HepG2 (cell line): ENCODE results near the gene TMBIM1. TPM values are rescaled to one million over a fixed set of nuclear protein-coding genes. Genes with fewer than 3 reads are reported as not detected.

Source experiments
- ATAC-seq: fragments of 200-7000 bp; cut with Tn5 transposase; 3 replicates; pipeline ENCODE4 v1.9.1; 2020; ENCODE audit warnings: mild to moderate bottlenecking, moderate library complexity
- BruUV-seq: library from RNA; stranded (reverse); fragments of 400-500 nt; replicated peaks from 2 replicates; lab custom pipeline; 2021; lab: Mats Ljungman, UMichigan
- CTCF ChIA-PET: fragments of 300-600 bp; formaldehyde crosslinking; extraction: SDS; loops from one replicate; lab custom pipeline; 2021; ENCODE audit warnings: low total read pairs, inconsistent platforms, low intra/inter-chr PET ratio; lab: Yijun Ruan, JAX
- POLR2A ChIA-PET: fragments of 350-600 bp; sonication (Branson Sonifier 250); formaldehyde crosslinking; loops from one replicate; lab custom pipeline; 2020; ENCODE audit warnings: antibody characterized with exemption, inconsistent platforms; lab: Yijun Ruan, JAX
- DNase-seq: peaks from one replicate; pipeline ENCODE4 v3.0.0-alpha.2; 2015; ENCODE audit warnings: low spot score
- FAIRE-seq: peaks from 3 replicates; lab custom pipeline; 2011; peaks lifted over from hg19 to GRCh38; lab: Jason Lieb, UNC
- H2AFZ ChIP-seq: one replicate; pipeline ENCODE4 v1.6.1; 2011; ENCODE audit warnings: low read length, inconsistent platforms
- H3K27ac ChIP-seq: fragments of 300-600 bp; 3 replicates; pipeline ENCODE4 v1.8.0; 2011; ENCODE audit warnings: mixed run types, mild to moderate bottlenecking, mixed read lengths, low read length, inconsistent platforms; ENCODE audit not compliant: insufficient read depth; ENCODE audit errors: extremely low read length
- H3K27me3 ChIP-seq, 2 experiments: fragments of 200-600 bp in 1 of 2; 2 replicates in 1 of 2; 3 replicates in 1 of 2; pipeline versions ENCODE4 v1.6.0 to v1.8.0; 2011; ENCODE audit warnings: low read length in 2 of 2, mild to moderate bottlenecking in 2 of 2, moderate library complexity in 2 of 2, inconsistent platforms in 1 of 2; ENCODE audit not compliant: insufficient read depth in 2 of 2, control insufficient read depth in 1 of 2
- H3K36me3 ChIP-seq, 2 experiments: fragments of 200-600 bp in 1 of 2; replicated peaks in 1 of 2; 2 replicates in 1 of 2; 3 replicates in 1 of 2; pipeline versions ENCODE4 v1.5.1 to v1.8.0; 2011; ENCODE audit warnings: low read length in 2 of 2, inconsistent platforms in 1 of 2; ENCODE audit not compliant: insufficient read depth in 2 of 2, control insufficient read depth in 1 of 2
- H3K4me1 ChIP-seq: 2 replicates; pipeline ENCODE4 v1.5.1; 2012; ENCODE audit warnings: low read length, inconsistent platforms; ENCODE audit not compliant: insufficient read depth
- H3K4me2 ChIP-seq: 2 replicates; pipeline ENCODE4 v1.6.0; 2011; ENCODE audit warnings: low read depth, low read length, inconsistent platforms
- H3K4me3 ChIP-seq, 3 experiments: fragments of 200-600 bp in 1 of 3; sonication (generic), shearing (Covaris generic) in 1 of 3; replicated peaks in 1 of 3; 2 replicates each; pipeline ENCODE4 v1.5.1; 2011 to 2016; ENCODE audit warnings: low read length in 3 of 3, inconsistent platforms in 2 of 3, low read depth in 2 of 3, mild to moderate bottlenecking in 2 of 3, control low read depth in 1 of 3, mixed read lengths in 1 of 3; ENCODE audit not compliant: insufficient read depth in 1 of 3
- H3K79me2 ChIP-seq: one replicate; pipeline ENCODE4 v1.6.1; 2011; ENCODE audit warnings: low read length, inconsistent platforms; ENCODE audit not compliant: insufficient read depth
- H3K9ac ChIP-seq: 2 replicates; pipeline ENCODE4 v1.6.0; 2011; ENCODE audit warnings: mild to moderate bottlenecking, low read depth, low read length, inconsistent platforms; ENCODE audit not compliant: insufficient read depth
- H3K9me3 ChIP-seq: 2 replicates; pipeline ENCODE4 v1.5.1; 2012; ENCODE audit warnings: mild to moderate bottlenecking, low read length
- H4K20me1 ChIP-seq: 2 replicates; pipeline ENCODE4 v1.6.0; 2011; ENCODE audit warnings: inconsistent platforms, mild to moderate bottlenecking, low read length, moderate library complexity; ENCODE audit not compliant: insufficient read depth
- ATF7 ChIP-seq, 2 experiments: fragments of 450-650 bp in 1 of 2; sonication (generic) in 1 of 2; formaldehyde crosslinking in 1 of 2; IDR thresholded peaks; 2 replicates each; pipeline versions ENCODE4 v1.4.0 to v1.6.1; 2016 to 2020; ENCODE audit warnings: antibody characterized with exemption in 1 of 2, mild to moderate bottlenecking in 1 of 2, missing genetic modification reagents in 1 of 2
- HOMEZ ChIP-seq: IDR thresholded peaks from 2 replicates; pipeline ENCODE4 v1.6.1; 2016; ENCODE audit warnings: low read depth
- POGZ ChIP-seq: sonication (generic); formaldehyde crosslinking; IDR thresholded peaks from 2 replicates; pipeline ENCODE4 v1.4.0; 2020; ENCODE audit warnings: mild to moderate bottlenecking, missing genetic modification reagents
- RNF2 ChIP-seq: fragments of 450-650 bp; conservative IDR thresholded peaks from 2 replicates; pipeline ENCODE4 v1.6.1; 2016; ENCODE audit warnings: low read depth
- TFE3 ChIP-seq: IDR thresholded peaks from 2 replicates; pipeline ENCODE4 v1.6.1; 2016
- ZC3H4 ChIP-seq: sonication (generic); formaldehyde crosslinking; IDR thresholded peaks from 2 replicates; pipeline ENCODE4 v1.4.0; 2020; ENCODE audit warnings: missing genetic modification reagents, borderline replicate concordance
- ZNF143 ChIP-seq: sonication (generic); formaldehyde crosslinking; IDR thresholded peaks from 2 replicates; pipeline ENCODE4 v1.4.0; 2020; ENCODE audit warnings: missing genetic modification reagents
- ZNF577 ChIP-seq: sonication (generic); formaldehyde crosslinking; IDR thresholded peaks from 2 replicates; pipeline ENCODE4 v1.4.0; 2020; ENCODE audit warnings: mild to moderate bottlenecking, low read depth, missing genetic modification reagents, borderline replicate concordance
- ZNF614 ChIP-seq: IDR thresholded peaks from 2 replicates; pipeline ENCODE4 v1.6.1; 2018; ENCODE audit warnings: missing biosample characterization, missing genetic modification reagents, inconsistent platforms, borderline replicate concordance
- WGBS: methylation state at CpG from one replicate; pipeline ENCODE4 v1.1.6; 2017; ENCODE audit warnings: low lambda C conversion rate; 5-methylcytosine and 5-hydroxymethylcytosine counted together
- in situ Hi-C: cut with HindIII; loops from 2 replicates; pipeline ENCODE4 v1.10.0; 2017; ENCODE audit warnings: low pct_unique_long_range_greater_than_20kb; ENCODE audit not compliant: extremely low pct_ligation_motif_present
- intact Hi-C: fragments of 100-400 bp; cut with micrococcal nuclease; formaldehyde crosslinking; loops from one replicate; pipeline ENCODE4 v1.10.0; 2022; ENCODE audit not compliant: unreplicated experiment
- polyA plus RNA-seq, 8 experiments: library from polyadenylated mRNA; depleted of rRNA in 3 of 8; stranded (reverse) in 7 of 8; unstranded in 1 of 8; fragments of >200 nt; fragmentation: Illumina TruSeq in 4 of 8; extraction: Trizol in 4 of 8; gene quantifications; 2 replicates each; pipeline versions ENCODE4 v1.2.1 to v1.2.3, GENCODE V29; 2011 to 2016; ENCODE audit warnings: low read depth in 4 of 8, missing spikeins in 1 of 8, mixed read lengths in 1 of 8; ENCODE audit not compliant: insufficient read depth in 1 of 8
- total RNA-seq, 5 experiments: library from RNA; depleted of rRNA; stranded (reverse); fragments of >200 nt; fragmentation: Illumina TruSeq; extraction: Trizol; gene quantifications; 2 replicates each; pipeline ENCODE4 v1.2.3, GENCODE V29; 2016; ENCODE audit warnings: low read depth in 1 of 5

TMBIM1 gene
- total and polyA plus RNA-seq, 2 of the 13 experiments (the other 11 are each of a cell fraction or from before 2014, with no cell fraction given) = 127 to 139 TPM

GRCh38 chr2:218229851-218230250 lies 62.5 kb downstream of the TMBIM1 start:
- FAIRE-seq = no peak

GRCh38 chr2:218229239-218229638 lies 63.1 kb downstream of the TMBIM1 start:
- no peak overlapping the region for H3K9ac ChIP-seq
- intact Hi-C loops = no loop called here
- peak overlapping the region; percentile 4 for H3K27ac ChIP-seq
- TF ChIP-seq RNF2 (no peak), TFE3 (CRISPR knock-in tag) (no peak), POGZ (CRISPR knock-in tag) (no peak)
- TF ChIP-seq, all 625 proteins: peak for 0
- Histone ChIP-seq H3K4me2 (no peak overlapping the region), H3K9me3 (no peaks in the 10 kb centered on the region), H2AFZ (no peak overlapping the region), H3K4me3 (no peak overlapping the region), H3K27me3 (no peaks in the 10 kb centered on the region), H4K20me1 (no peaks in the 10 kb centered on the region), H3K36me3 (peaks cover 26 to 88% of the 10 kb centered on the region in 2 experiments), H3K79me2 (peaks cover 10% of the 10 kb centered on the region), H3K4me1 (peaks cover 44% of the 10 kb centered on the region)
- 86% methylated on average over 3 of the region's 3 CpGs for WGBS
- BruUV-seq = no TSS peak
- no peak for DNase-seq
- ATAC-seq = no peak
- in situ Hi-C loops = no loop called here
- CTCF ChIA-PET = no interaction called here
- POLR2A ChIA-PET = interaction anchor here (1.1 kb wide), 2 partner anchors 11 to 13 kb away, joined by 3 to 4 read pairs; no protein-coding TSS in a partner anchor
- FAIRE-seq = no peak

More at GRCh38 chr2:218229851-218230250, 62.5 kb downstream of the TMBIM1 start:
- TF ChIP-seq ZC3H4 (CRISPR knock-in tag) = no peak
- no peak for TF ChIP-seq ZNF614
- no peak for TF ChIP-seq ATF7 (IDR thresholded peaks at IDR 0.05)
- no peak for TF ChIP-seq ATF7 (CRISPR knock-in tag; IDR thresholded peaks at IDR 0.05)
- no peak for TF ChIP-seq ZNF577 (CRISPR knock-in tag)
- no peak for TF ChIP-seq HOMEZ
- TF ChIP-seq ZNF143 (CRISPR knock-in tag) = no peak
- H3K9me3 ChIP-seq = no peaks in the 10 kb centered on the region
- no peak overlapping the region for H2AFZ ChIP-seq
- no peak overlapping the region for H3K9ac ChIP-seq
- H4K20me1 ChIP-seq = no peaks in the 10 kb centered on the region
- WGBS = 100% methylated on average over 4 of the region's 4 CpGs
- ATAC-seq (no peak), DNase-seq (no peak)
- H3K36me3 ChIP-seq = peaks cover 27 to 88% of the 10 kb centered on the region in 2 experiments
- peaks cover 47% of the 10 kb centered on the region for H3K4me1 ChIP-seq
- H3K27me3 ChIP-seq = no peaks in the 10 kb centered on the region
- in situ Hi-C loops = no loop called here
- no peak overlapping the region for H3K27ac ChIP-seq
- no peak overlapping the region for H3K4me2 ChIP-seq
- BruUV-seq = TSS peak; percentile 11
- intact Hi-C loops = no loop called here
- H3K4me3 ChIP-seq = no peak overlapping the region
- peaks cover 5% of the 10 kb centered on the region for H3K79me2 ChIP-seq
- POLR2A ChIA-PET = interaction anchor here (1.1 to 1.7 kb wide), 2 partner anchors 13 kb away, joined by 4 to 11 read pairs; partner anchors contain the start of gene ARPC2
- CTCF ChIA-PET = no interaction called here
